HS-5 (cell line): ENCODE results near the gene CCDC92B.
"Not testable (repeated sequence)": the region's sequence is repeated elsewhere in the genome, so short reads cannot be mapped to it uniquely, and the experiment has no call there.

Experiments used
- DNase-seq: peaks from one replicate; pipeline ENCODE4 v3.0.0-alpha.2; 2012; ENCODE audit warnings: low read depth

Gene CCDC92B

DNA sequence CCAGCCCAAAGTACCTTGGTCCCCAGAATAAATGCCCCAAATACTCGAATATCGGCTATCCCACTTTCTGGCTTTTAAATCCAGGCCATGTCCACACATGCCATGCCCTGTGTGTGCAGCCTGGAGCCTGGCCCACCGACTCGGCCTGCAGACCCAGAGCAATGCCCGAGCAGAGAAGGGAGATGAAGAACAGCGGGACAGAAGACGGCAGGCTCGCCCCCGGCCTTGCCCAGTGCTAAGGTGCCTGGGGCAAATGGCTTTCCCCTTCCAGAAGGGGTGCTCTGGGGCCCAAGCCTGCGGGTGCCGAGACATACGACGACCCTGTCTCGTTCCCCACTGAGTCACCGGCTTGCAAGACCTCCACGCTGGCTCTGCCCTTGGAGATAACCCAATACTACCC, 45.8 kb downstream of the CCDC92B start:
- DNase-seq: no peak

DNA sequence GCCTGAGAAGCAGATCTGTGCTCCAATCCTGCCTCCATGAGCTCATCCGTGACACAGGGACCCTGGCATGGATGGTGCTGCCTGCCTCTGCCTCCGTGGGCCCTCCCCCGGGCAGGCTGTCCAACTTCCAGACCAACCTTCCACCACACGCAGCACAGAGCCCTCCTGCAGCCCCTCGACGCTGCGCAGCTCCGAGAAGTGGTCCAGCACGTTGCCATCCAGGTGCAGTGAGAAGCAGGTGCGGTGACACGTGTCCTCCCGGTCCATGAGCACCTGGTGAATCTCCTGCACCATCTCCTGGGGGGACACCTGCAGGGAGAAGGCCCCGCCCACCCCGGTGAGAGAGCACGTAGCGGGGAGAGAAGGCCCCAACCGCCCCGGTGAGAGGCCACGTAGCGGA, 46.3 kb downstream of the CCDC92B start:
- no peak for DNase-seq

DNA sequence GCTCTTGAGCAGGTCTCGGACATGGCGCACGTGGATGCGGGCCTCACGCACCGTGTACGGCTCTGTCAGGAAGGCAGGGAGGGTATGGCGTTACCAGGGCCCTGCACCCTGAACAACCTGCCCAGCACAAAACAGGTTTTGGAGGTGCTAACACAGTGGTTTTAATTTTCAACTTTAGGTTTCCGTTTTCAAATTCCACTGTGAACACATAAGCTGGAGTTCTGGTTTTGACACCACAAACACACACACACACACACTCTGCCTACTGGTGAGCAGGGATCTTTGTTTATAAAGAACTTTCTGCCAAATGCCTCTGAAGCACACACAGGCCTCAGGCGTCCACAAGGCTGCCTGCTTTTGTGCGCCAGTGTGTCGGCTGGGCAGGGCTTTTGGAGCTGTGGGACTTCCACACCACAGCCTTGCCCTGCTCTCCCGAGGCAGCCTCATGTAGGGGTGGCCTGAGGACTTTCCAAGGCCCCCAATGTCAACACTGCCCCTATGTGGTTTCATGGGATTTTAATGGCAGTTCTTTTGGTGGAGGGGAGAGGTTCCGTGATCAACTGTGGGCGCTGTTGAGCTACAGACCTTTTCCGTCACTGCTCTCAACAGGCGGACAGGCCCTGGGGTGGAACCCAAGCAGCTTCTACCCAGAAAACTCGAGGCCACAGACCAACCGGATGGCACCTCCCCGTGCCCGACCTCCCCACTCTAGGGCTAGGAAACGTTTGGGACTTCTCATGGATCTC, 47.3 kb downstream of the CCDC92B start:
- DNase-seq: no peak

DNA sequence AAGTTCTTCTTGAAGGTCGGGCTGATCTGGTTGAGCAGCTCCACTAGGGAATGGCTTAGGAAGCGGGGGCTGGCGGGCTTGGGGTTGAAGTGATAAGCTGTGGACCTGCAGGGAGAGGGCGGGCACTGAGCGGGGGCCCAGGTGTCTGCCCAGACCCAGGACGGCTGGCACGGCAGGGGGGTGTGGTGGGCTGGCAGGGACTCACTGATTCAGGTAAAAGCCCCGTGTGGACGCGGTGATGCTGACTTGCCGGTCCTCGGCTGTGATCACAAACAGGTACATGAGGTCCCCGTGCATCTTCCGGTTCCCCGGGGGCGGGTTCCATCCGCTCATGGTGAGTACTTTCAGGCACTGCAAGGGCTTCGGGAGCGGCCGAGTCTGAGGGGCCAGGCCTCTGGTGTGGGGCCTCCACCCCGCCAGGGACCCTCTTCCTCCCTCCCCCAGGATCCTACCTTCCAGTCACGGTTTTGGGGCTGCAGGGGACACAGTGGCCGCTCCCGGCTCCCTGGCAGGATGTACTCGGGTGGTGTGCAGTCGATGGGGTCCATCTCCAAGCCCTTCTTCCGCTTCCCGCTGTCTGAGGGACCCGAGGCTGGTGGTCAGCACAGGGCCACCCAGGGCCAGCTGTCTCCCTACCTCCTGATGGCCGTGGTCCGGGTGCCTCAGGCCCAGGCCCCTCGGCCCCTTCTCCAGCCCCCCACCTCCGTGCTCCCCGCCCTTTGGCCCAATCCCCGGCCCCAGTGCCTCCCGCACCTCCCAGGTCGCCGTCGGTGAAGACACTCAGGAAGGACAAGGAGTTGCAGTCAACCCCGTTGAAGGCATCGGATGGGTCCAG, 48.1 kb downstream of the CCDC92B start:
- DNase-seq: no peak

DNA sequence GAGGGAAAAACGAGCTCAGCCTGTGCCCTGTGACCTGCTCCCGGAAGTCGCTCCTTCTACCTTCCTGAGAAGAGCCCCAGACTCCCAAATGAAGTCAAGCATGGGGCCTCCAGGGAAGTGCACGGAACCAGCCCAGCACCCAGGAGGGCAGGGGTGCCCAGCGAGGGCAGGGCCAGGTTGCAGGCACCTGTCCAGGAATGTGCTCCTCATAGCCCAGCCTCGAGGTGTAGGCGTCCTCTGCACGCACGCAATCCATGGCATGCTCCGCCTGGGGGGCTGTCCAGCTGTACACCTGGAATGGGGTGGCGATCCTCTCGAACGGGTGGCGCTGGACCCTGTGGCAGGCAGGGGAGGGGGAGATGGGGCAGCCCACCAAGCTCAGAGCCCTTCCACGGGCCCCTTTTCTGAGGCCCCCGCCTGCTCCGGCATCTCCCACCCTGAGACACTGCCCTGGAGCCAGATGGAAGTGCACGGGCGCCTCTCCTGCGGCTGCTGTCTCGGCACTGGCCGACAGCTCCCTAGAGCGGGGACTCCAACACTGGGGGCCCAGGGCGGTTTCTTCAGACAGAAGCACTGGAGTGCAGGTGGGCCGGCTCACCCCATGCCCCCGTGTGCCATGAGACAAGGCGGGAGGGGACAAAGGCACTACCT, 48.8 kb downstream of the CCDC92B start:
- DNase-seq: no peak

DNA sequence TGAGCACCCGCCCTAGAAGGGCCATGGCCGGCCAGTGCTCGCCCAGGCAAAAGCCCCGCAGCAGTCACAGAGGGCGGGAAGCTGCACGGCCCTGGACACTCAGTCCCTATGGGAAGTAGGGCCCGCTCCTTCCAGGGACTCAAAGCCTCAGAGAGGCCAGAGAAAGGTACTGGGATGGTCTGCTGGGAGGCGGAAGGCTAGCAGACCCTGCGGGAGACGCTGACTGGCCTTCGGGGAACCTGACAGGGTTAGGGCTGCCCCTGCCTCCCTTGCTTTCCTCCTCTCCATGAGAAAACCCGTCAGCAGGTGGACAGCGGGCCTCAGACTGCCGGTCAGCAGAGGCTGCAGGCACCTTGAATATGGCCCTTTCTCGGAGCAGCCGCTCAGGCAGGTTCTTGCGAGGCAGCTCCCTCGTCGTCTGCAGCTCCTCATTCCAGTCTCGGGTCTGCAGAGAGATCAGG, 49.4 kb downstream of the CCDC92B start:
- DNase-seq: no peak

DNA sequence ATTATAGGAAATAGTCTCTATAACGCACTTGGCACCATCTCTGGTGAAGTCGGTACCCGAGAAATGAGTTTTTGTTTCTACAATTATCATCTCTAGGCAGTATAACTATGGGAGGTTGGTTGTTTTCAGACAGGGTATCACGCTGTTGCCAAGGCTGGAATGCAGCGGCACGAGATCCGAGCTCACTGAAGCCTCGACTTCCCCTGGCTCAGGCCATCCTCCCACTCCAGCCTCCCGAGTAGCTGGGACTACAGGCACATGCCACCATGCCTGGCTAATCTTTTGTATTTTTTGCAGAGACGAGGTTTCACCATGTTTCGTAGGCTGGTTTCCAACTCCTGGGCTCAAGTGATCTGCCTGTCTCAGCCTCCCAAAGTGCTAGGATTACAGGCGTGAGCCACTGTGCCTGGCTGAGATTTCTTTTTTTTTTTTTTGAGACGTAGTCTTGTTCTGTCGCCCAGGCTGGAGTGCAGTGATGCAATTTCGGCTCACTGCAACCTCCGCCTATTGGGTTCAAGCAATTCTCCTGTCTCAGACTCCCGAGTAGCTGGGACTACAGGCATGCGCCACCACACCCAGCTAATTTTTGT, 50.1 kb downstream of the CCDC92B start:
- DNase-seq: not testable (repeated sequence)

DNA sequence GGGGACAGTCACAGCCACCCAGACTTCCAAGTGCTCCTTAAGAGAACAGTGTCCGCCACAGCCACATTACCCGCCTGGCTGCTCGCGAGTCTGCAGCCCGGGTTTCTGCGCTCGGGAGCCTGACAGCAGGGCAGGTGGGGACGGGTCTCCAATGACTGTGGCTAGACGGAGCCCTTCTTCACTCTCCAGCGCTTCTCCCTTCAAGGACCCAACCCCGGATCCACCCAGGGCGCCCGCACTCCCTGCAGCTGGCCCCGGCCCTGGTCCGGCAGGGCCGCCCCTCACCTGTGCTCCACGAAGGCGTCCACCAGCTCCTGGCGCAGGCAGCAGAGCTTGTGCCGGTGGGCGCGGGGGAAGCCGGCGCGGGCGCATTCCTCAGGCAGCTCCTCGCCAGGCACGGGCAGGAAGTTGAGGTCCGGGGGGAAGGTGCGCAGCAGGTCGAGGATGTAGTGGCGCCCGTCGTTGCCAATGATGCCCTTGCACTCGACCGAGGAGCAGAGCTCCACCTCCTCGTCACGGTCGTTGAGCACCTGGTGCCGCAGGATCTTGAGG, 51.8 kb downstream of the CCDC92B start:
- DNase-seq: no peak

DNA sequence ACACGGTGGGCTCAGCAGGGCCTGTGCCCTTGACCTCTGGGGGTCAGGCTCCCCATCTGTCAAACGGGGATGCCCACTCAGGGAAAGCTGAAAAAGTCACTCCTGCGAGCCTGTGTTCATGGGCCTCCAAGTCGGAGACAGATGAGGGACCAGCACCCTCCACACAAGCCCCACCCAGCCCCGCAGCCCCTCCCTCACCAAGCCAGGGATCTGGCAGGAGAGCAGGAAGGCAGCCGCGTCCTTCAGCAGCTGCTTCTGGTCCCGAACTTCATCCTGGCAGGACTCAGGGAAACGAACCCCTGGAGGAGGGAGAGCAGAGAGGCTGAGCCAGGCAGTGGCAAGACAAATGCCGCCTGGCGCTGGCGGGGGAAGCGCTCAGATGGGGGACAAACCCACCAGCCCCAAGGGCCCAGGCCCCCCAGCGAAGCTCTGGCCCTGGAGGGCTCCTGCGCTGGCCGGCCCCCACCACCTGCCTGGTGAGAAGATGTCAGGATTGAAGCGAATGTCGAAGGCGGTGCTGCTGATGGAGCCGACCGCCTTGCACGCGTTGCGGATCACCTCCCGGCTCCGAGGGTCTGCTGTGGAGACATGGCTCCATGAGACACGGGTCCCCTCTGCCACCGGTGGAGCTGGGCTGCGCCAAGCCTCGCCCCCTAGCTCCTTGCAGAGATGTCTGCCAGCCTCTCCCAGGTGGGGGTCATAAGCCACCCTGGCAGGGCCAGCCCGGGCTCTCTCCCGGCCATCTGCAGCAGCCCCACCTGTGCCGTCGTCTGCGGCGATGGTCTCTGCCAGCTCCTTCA, 53.3 kb downstream of the CCDC92B start:
- no peak for DNase-seq

DNA sequence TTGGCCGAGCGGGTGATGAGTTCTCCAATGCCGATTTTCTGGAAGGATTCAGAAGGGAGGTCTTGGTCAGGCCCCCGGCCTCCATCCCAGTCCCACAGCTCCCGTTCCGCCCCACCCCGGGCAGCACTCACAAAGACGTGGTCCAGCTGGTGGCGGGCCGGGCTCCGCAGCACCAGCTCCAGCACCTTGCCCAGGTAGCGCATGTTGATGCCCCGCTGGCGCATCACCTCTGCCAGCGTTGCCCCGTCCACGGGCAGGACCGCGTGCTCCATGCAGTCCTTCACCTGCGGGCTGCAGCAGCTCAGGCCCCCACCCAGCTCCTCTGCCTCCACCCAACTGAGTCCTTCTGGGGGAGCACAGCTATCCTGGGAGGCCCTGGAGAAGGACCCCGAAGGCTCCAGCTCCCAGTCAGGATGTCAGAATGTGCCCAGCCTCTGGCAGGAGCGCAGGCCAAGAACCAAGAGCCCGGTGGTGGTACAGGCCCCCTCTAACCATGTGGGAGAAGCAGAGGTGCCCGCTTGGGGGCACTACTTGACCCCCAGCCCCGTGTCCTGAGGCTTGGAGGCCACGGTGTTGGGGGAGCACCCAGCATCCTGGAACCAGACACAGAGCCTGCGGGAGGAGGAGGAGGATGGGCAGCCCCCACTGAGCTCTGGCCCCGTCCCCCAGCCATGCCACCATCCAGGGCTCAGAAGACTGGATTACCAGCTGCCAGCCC, 54.0 kb downstream of the CCDC92B start:
- DNase-seq: no peak

DNA sequence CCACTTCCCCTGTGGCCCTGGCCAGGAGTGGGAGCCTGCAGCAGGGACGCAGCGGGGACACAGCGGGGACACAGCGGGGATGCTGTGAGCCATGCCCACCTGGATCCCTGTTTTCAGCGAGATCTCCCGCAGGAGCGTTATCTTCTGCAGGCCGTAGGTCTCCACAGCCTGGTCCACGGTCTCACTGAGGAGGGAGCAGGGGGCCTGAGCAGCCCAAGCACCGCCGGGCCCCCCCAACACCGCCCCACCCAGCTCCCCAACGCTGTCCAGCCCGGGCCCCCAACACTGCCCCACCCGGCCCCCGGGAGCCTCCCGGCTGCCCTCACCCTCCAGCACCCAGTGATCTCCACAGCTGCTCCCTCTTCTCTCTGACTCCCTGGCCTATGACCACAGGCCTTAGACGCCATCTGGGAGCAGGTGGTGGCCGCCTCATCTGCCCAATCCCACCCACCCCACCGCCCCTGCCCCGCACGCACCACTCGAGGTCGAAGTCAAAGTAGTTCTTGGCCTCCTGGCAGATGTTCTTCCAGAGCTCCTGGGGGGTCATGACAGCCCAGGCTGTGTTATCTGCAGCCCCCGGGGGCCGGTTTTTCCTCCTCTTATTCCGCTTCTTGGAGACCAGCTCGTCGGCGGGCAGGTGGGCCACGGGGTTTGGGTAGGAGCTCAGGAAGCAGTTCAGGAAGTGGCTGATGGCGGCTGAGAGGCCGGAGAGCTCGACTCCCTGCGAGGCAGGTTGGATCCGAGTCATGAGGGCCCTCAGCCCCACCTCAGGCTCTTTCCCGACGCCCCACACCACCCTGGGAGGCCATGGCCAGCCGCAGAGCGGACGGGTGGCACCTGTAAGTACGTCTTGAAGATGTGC, 54.8 kb downstream of the CCDC92B start:
- DNase-seq: no peak

DNA sequence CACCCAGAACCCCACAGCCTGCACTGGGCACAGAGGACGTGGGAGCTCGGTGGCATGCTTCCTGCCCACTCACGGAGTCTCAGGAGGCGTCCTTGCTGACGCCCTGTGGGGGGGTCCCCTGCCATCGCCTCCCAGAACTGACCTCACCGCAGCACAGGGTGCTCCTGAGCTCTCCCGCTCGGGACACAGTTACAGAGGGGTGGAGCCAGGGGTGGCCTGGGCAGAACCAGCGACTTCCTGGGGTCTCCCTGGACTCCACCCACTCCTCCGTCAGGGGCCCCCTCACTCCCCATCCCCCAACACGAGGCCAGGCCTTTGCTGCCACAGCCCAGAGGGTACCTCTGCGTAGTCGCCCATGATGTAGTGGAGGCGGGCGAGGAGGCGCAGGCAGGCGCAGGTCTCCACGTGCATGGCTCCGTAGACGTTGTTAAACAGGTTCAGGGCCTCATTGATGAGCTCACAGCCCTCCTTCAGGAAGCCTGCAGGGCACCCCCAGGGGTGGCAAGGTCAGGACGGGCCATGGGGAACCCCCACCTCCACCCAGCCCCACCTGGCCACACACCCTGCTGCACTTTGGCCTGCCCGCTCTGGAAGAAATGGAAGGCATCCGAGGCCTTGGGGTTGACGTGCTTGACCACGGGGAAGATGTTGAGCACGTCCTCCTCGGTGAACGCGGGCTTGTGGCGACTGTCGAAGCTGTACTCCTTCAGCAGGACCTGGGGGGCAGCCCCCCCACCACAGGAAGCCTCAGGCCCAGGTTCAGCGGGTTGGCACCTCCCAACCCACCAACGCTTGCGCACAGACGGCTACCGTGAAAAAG, 55.7 kb downstream of the CCDC92B start:
- no peak for DNase-seq

DNA sequence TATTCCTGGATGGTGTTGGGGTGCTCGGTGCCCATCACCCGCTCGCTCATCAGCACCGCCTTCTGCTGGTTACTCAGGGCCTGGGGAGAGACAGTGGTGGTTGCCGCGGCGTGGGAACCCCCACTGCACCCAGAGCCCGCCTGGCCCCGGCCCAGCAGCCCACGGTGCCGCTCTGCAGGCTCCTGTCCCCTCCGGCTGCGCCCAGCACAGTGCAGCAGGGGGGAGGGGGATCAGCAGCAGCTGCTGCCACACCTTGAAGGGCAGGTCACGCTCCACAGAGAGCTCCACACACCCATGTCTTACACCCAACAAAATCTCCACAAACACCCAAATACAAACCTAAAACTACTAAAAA, 56.7 kb downstream of the CCDC92B start:
- no peak for DNase-seq

DNA sequence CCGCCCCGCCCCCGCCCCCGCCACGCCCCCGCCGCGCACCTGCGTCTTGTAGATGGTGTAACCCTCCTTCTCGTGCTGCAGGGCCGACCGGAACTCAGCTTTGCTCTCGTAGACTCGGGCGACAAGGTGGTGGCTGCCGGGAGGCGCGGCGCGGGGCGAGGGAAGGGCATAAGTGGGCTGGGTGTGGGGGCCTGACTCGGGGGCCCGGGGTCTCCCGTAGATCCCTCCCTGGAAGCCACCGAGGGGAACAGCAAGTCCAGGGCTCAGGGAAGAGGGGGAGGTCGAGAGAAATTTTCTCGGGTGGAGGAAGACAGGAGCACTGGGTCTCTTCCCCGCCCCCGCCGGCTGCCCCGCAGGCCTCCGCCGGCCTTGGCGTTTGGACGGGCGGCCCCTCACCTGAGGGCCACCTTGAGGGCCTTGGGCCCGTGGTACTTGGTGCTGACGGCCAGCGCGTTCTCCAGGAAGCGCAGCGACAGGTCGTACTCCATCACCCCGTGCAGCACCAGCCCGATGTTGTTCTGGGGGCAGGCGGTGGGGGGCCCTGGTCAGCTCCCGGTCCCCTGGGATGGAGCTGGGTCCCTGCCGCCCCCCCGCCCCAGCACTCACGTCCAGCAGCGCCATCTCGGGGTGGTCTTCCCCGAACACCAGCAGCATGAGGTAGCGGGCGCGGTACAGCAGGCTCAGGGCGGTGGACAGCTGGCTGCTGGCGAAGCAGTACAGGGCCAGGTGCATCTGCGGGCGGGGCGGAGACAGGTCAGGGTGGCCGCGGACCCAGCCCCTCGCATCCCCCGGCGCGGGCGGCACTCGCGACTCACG, 57.3 kb downstream of the CCDC92B start:
- DNase-seq: no peak

DNA sequence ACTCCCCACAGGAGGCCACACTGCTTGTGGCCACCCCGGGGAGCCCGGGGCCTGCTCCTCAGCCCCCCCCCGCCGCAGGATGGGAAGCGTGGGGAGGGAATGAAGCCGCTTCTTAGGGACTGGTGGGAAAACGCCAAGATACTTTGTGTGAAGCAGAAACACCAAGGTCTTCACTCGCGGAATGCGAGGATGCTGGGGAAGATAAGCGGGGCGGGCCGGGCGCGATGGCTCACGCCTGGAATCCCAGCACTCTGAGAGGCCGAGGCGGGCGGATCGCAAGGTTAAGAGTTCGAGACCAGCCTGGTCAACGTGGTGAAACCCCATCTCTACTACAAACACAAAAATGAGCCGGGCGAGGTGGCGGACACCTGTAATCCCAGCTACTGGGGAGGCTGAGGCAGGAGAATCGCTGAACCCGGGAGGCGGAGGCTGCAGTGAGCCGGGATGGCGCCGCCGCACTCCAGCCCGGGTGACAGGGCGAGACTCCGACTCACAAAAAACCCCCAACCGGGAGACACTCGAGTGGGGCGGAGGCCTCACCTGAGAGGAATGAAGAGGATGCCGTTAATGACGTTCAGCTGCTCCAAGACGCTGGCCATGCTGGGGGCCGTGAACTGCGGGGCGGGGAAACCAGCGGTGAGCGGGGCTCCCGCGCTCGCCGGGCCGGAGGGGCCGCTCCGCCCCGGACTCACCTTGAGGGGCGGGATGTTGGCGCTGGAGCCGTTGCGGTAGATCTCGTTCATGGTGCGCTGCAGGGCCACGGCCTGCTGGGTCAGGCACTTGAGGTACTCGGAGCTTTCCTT, 58.2 kb downstream of the CCDC92B start:
- DNase-seq: no peak

DNA sequence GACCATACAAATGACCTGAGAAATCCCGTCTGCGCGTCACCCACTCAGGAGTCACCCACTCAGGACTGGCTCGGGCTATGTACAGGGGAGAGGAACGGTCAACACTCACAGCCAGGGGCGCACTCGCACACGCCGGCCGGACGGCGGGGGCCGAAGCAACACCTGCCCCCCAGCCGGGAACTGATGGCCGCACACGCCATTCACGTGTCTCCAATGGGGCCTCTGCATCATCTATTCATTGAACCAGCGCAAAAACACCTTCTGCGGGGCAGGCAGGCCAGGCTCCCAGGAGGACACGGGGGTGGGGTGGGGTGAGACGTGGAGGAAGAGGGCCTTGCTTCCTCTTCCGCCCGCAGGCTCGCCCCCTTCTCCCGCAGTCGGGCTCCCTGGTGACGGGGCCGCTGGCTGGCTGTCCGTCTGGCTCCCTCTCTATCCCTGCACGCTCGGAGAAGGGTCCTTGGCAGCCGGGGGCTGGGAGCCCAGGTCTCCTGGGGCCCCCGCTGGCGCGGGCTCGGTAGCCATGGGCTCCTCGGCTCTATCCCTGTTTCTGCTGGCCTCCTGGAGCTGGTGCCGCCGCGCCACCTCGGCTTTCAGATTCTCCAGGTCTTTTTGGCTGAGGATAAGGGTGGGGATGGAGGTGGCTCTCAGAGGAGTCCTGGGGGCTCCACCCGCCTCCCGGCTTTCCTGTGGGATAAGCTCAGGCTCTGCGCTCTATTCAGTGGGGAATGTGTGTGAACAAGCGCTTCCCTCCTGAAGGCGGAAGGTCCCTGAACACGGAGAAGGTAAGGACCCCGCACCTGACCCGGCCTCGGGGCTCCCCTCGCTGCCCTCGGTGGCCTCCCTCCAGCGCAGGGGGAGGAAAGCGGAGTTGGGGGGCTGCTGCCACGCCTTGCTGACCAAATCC, 59.0 kb downstream of the CCDC92B start:
- no peak for DNase-seq
